Measurements from ENCODE around the gene TTLL7.

DNA sequence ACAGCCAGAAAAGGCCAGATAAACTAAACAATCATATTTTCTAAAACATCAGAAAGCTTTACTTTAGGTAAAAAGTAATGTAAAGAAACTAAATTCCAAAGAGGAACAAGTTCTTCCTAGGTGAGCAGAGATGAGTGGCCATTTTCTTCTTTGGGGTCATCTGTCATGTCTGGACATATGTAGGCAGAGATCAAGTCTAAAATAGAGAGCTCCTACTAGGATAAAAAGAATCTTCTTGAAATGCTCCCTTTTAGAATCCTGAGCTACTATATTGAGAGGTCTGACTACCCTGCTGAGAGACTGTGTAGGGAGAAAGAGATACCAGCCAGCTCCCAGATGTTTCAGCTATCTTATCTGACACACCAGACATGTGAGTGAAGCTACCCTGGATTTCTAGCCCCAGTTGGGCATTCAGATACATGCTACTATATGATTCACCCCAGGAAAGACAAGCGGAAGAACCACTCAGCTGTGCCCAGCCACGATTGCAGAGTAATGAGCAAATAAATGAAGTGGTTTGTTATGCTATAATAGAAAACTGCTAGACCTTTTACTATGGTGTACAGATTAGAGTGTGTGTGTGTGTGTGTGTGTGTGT is 80.1 kb downstream of the TTLL7 start:
- TF ChIP-seq, protein P1, sequence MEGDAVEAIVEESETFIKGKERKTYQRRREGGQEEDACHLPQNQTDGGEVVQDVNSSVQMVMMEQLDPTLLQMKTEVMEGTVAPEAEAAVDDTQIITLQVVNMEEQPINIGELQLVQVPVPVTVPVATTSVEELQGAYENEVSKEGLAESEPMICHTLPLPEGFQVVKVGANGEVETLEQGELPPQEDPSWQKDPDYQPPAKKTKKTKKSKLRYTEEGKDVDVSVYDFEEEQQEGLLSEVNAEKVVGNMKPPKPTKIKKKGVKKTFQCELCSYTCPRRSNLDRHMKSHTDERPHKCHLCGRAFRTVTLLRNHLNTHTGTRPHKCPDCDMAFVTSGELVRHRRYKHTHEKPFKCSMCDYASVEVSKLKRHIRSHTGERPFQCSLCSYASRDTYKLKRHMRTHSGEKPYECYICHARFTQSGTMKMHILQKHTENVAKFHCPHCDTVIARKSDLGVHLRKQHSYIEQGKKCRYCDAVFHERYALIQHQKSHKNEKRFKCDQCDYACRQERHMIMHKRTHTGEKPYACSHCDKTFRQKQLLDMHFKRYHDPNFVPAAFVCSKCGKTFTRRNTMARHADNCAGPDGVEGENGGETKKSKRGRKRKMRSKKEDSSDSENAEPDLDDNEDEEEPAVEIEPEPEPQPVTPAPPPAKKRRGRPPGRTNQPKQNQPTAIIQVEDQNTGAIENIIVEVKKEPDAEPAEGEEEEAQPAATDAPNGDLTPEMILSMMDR (IDR thresholded peaks at IDR 0.05) = no peak
- TF ChIP-seq POLR2A (IDR thresholded peaks at IDR 0.05) = no peak
